ENCODE results near the gene C2. TPM values are rescaled to one million over a fixed set of nuclear protein-coding genes. Genes with fewer than 3 reads are reported as not detected.

Gene C2
- polyA plus RNA-seq (2013): 0.42 TPM

DNA sequence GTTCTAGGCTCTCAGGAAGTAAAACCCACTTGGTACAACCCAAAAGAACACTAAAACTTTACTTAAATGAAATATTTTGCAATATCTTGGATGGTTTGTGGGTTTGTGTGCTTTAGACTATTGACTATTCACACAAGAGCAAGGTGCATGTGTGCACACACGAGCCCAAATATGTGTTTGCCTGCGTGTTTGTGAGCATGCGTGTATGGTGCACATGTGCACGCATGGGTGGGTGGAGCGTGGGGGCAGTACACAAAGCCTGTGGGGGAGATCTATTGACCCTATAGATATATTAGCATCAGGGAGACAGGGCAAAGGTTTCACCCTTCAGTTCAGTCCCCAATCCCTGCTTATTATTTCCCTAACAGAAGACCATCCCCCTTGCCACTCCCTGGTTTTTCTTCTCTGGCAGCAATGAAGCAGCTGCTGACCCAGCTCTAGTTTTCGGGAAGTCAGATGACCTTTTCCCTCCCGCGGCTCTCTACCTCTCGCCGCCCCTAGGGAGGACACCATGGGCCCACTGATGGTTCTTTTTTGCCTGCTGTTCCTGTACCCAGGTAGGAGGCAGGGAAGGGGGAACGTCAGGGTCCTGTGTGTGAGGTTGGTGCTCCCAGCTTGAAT is at the start of gene C2:
Gene C2 (plus strand): TSS at position 476 of the 621 bp plus-strand sequence. CDS start 36 bp downstream, at position 512.
- H3K9me3 ChIP-seq (ENCODE audit: control extremely low read depth in 1 of 5, control insufficient read depth in 4 of 5, insufficient read depth in 2 of 5, low read depth in 1 of 5, low read length in 4 of 5): no peaks in the 10 kb centered on the region
- DNase-seq: no peak
- H3K4me1 ChIP-seq (ENCODE audit: control extremely low read depth in 1 of 4, control insufficient read depth in 4 of 4, insufficient read depth in 4 of 4, low read length in 3 of 4): no peaks in the 10 kb centered on the region
- H3K4me3 ChIP-seq (ENCODE audit: control insufficient read depth in 1 of 7, extremely low read depth in 1 of 7, insufficient read depth in 4 of 7, low read depth in 2 of 7, low read length in 6 of 7): no peak within 1 kb of the TSS
- POLR2A ChIA-PET: interaction anchor here (0.5 to 0.6 kb wide), 2 partner anchors 14 to 25 kb away, joined by 3 read pairs; partner anchors contain the start of gene ZBTB12
- no peak within 1 kb of the TSS for H3K27ac ChIP-seq (ENCODE audit: insufficient read depth in 1 of 2, low read depth in 1 of 2, low read length in 2 of 2, poor library complexity in 1 of 2, severe bottlenecking in 2 of 2)
- CTCF ChIA-PET: no interaction called here
- WGBS (ENCODE audit: insufficient coverage): 95% methylated on average over 6 of the region's 11 CpGs
- peaks cover 0 to 7% (median 0%) of the 10 kb centered on the region in 5 experiments for H3K27me3 ChIP-seq (replicated peaks in 2 of 5; ENCODE audit: control insufficient read depth in 4 of 5, insufficient read depth in 5 of 5, low read length in 4 of 5)
- no peaks in the 10 kb centered on the region for H3K36me3 ChIP-seq (ENCODE audit: control insufficient read depth in 4 of 4, insufficient read depth in 4 of 4, low read length in 3 of 4)

DNA sequence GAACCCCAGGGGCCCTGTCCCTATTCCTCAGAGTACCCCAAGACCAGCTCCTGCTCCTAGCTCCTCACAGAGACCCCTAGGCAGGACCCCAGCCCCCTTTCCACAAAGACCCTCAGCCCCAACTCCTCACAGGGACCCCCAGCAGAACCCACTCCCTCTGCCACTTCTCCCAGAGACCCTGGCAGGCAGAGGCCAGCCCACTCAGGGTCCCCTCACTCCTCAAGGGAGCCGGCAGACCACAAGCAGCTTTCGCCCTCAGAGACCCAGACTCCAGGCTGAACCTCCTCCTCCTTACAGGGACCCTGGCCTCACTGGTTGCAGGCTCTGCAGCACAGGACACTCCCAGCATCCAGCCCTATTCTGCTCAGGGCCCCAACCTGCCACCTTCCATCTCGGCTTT is 49.3 kb upstream of the C2 start:
- H3K27ac ChIP-seq (ENCODE audit: insufficient read depth in 1 of 2, low read depth in 1 of 2, low read length in 2 of 2, poor library complexity in 1 of 2, severe bottlenecking in 2 of 2): no peak overlapping the region
- no CpG with 5 or more reads among the region's 3 CpGs for WGBS (ENCODE audit: insufficient coverage)
- H3K4me1 ChIP-seq (ENCODE audit: control extremely low read depth in 1 of 4, control insufficient read depth in 4 of 4, insufficient read depth in 4 of 4, low read length in 3 of 4): peaks cover 0 to 2% (median 0%) of the 10 kb centered on the region in 4 experiments
- no peak for DNase-seq
- H3K36me3 ChIP-seq (ENCODE audit: control insufficient read depth in 4 of 4, insufficient read depth in 4 of 4, low read length in 3 of 4): peaks cover 5 to 36% (median 34%) of the 10 kb centered on the region in 4 experiments
- CTCF ChIA-PET: interaction anchor here (0.6 kb wide), 1 partner anchor 29 kb away, joined by 3 read pairs; no protein-coding TSS in a partner anchor
- no peaks in the 10 kb centered on the region for H3K9me3 ChIP-seq (ENCODE audit: control extremely low read depth in 1 of 5, control insufficient read depth in 4 of 5, insufficient read depth in 2 of 5, low read depth in 1 of 5, low read length in 4 of 5)
- POLR2A ChIA-PET: no interaction called here
- H3K4me3 ChIP-seq (ENCODE audit: control insufficient read depth in 1 of 7, extremely low read depth in 1 of 7, insufficient read depth in 4 of 7, low read depth in 2 of 7, low read length in 6 of 7): no peak overlapping the region
- H3K27me3 ChIP-seq (replicated peaks in 2 of 5; ENCODE audit: control insufficient read depth in 4 of 5, insufficient read depth in 5 of 5, low read length in 4 of 5): no peaks in the 10 kb centered on the region

GRCh38 chr6:31878726-31879125 is 48.8 kb upstream of the C2 start, which contains the start of gene SLC44A4:
SLC44A4 (minus strand) TSS chr6:31878997; CDS start chr6:31878980, 17 bp downstream.
- POLR2A ChIA-PET: no interaction called here
- no peaks in the 10 kb centered on the region for H3K9me3 ChIP-seq (ENCODE audit: control extremely low read depth in 1 of 5, control insufficient read depth in 4 of 5, insufficient read depth in 2 of 5, low read depth in 1 of 5, low read length in 4 of 5)

GRCh38 chr6:31879143-31879542 is 48.4 kb upstream of the C2 start:
- Histone ChIP-seq H3K4me3 (ENCODE audit: control insufficient read depth in 1 of 7, extremely low read depth in 1 of 7, insufficient read depth in 4 of 7, low read depth in 2 of 7, low read length in 6 of 7) (no peak overlapping the region), H3K27me3 (replicated peaks in 2 of 5; ENCODE audit: control insufficient read depth in 4 of 5, insufficient read depth in 5 of 5, low read length in 4 of 5) (no peaks in the 10 kb centered on the region), H3K4me1 (ENCODE audit: control extremely low read depth in 1 of 4, control insufficient read depth in 4 of 4, insufficient read depth in 4 of 4, low read length in 3 of 4) (peaks cover 0 to 2% (median 0%) of the 10 kb centered on the region in 4 experiments), H3K36me3 (ENCODE audit: control insufficient read depth in 4 of 4, insufficient read depth in 4 of 4, low read length in 3 of 4) (peaks cover 5 to 45% (median 41%) of the 10 kb centered on the region in 4 experiments), H3K27ac (ENCODE audit: insufficient read depth in 1 of 2, low read depth in 1 of 2, low read length in 2 of 2, poor library complexity in 1 of 2, severe bottlenecking in 2 of 2) (no peak overlapping the region), H3K9me3 (ENCODE audit: control extremely low read depth in 1 of 5, control insufficient read depth in 4 of 5, insufficient read depth in 2 of 5, low read depth in 1 of 5, low read length in 4 of 5) (no peaks in the 10 kb centered on the region)
- 81% methylated on average over 12 of the region's 13 CpGs for WGBS (ENCODE audit: insufficient coverage)
- ChIA-PET CTCF (interaction anchor here (2.0 kb wide), 1 partner anchor 10 kb away, joined by 8 read pairs; no protein-coding TSS in a partner anchor), POLR2A (no interaction called here)
- no peak for DNase-seq

More at GRCh38 chr6:31878726-31879125, 48.8 kb upstream of the C2 start, which contains the start of gene SLC44A4:
- Histone ChIP-seq H3K36me3 (ENCODE audit: control insufficient read depth in 4 of 4, insufficient read depth in 4 of 4, low read length in 3 of 4) (peaks cover 5 to 41% (median 38%) of the 10 kb centered on the region in 4 experiments), H3K27me3 (replicated peaks in 2 of 5; ENCODE audit: control insufficient read depth in 4 of 5, insufficient read depth in 5 of 5, low read length in 4 of 5) (no peaks in the 10 kb centered on the region), H3K4me1 (ENCODE audit: control extremely low read depth in 1 of 4, control insufficient read depth in 4 of 4, insufficient read depth in 4 of 4, low read length in 3 of 4) (peaks cover 0 to 2% (median 0%) of the 10 kb centered on the region in 4 experiments), H3K27ac (ENCODE audit: insufficient read depth in 1 of 2, low read depth in 1 of 2, low read length in 2 of 2, poor library complexity in 1 of 2, severe bottlenecking in 2 of 2) (no peak within 1 kb of the TSS), H3K4me3 (ENCODE audit: control insufficient read depth in 1 of 7, extremely low read depth in 1 of 7, insufficient read depth in 4 of 7, low read depth in 2 of 7, low read length in 6 of 7) (no peak within 1 kb of the TSS)
- CTCF ChIA-PET: no interaction called here
- no peak for DNase-seq
- 86% methylated on average over 5 of the region's 18 CpGs for WGBS (ENCODE audit: insufficient coverage)

DNA sequence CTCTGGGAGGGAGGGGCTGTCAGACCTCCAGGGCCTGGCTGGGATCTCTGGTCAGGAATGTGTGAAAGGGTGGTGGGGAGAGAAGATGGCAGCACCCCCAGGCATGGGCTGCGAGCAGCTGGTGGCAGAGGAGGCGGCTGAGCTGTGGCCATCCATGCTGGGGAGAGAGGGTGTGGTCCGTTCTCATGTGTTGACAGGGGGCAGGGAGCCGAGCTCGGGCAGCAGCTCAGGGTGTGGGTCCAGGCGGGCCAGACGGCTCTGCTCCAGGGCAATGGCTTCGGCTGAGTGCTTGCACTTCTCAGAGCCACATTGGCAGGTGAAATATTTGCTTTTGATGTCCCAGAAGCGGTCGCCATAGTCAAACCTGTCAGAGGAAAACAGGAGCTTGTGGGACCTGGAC is 47.6 kb upstream of the C2 start:
- POLR2A ChIA-PET: no interaction called here

GRCh38 chr6:31880616-31881015 is 46.9 kb upstream of the C2 start:
- ChIA-PET CTCF (interaction anchor here (2.0 kb wide), 1 partner anchor 9 kb away, joined by 8 read pairs; no protein-coding TSS in a partner anchor), POLR2A (no interaction called here)
- no peak overlapping the region for H3K4me3 ChIP-seq (ENCODE audit: control insufficient read depth in 1 of 7, extremely low read depth in 1 of 7, insufficient read depth in 4 of 7, low read depth in 2 of 7, low read length in 6 of 7)
- peaks cover 5 to 57% (median 48%) of the 10 kb centered on the region in 4 experiments for H3K36me3 ChIP-seq (ENCODE audit: control insufficient read depth in 4 of 4, insufficient read depth in 4 of 4, low read length in 3 of 4)
- H3K27me3 ChIP-seq (replicated peaks in 2 of 5; ENCODE audit: control insufficient read depth in 4 of 5, insufficient read depth in 5 of 5, low read length in 4 of 5): no peaks in the 10 kb centered on the region
- no peak for DNase-seq
- WGBS (ENCODE audit: insufficient coverage): 95% methylated on average over 10 of the region's 10 CpGs
- peaks cover 0 to 2% (median 0%) of the 10 kb centered on the region in 4 experiments for H3K4me1 ChIP-seq (ENCODE audit: control extremely low read depth in 1 of 4, control insufficient read depth in 4 of 4, insufficient read depth in 4 of 4, low read length in 3 of 4)
- no peaks in the 10 kb centered on the region for H3K9me3 ChIP-seq (ENCODE audit: control extremely low read depth in 1 of 5, control insufficient read depth in 4 of 5, insufficient read depth in 2 of 5, low read depth in 1 of 5, low read length in 4 of 5)
- no peak overlapping the region for H3K27ac ChIP-seq (ENCODE audit: insufficient read depth in 1 of 2, low read depth in 1 of 2, low read length in 2 of 2, poor library complexity in 1 of 2, severe bottlenecking in 2 of 2)

More for the DNA sequence above, 47.6 kb upstream of the C2 start:
- H3K27ac ChIP-seq (ENCODE audit: insufficient read depth in 1 of 2, low read depth in 1 of 2, low read length in 2 of 2, poor library complexity in 1 of 2, severe bottlenecking in 2 of 2): no peak overlapping the region
- CTCF ChIA-PET: interaction anchor here (2.0 kb wide), 1 partner anchor 9 kb away, joined by 8 read pairs; no protein-coding TSS in a partner anchor
- WGBS (ENCODE audit: insufficient coverage): 97% methylated on average over 10 of the region's 10 CpGs
- peaks cover 0 to 2% (median 0%) of the 10 kb centered on the region in 4 experiments for H3K4me1 ChIP-seq (ENCODE audit: control extremely low read depth in 1 of 4, control insufficient read depth in 4 of 4, insufficient read depth in 4 of 4, low read length in 3 of 4)
- no peaks in the 10 kb centered on the region for H3K9me3 ChIP-seq (ENCODE audit: control extremely low read depth in 1 of 5, control insufficient read depth in 4 of 5, insufficient read depth in 2 of 5, low read depth in 1 of 5, low read length in 4 of 5)
- H3K27me3 ChIP-seq (replicated peaks in 2 of 5; ENCODE audit: control insufficient read depth in 4 of 5, insufficient read depth in 5 of 5, low read length in 4 of 5): no peaks in the 10 kb centered on the region
- peaks cover 5 to 52% (median 46%) of the 10 kb centered on the region in 4 experiments for H3K36me3 ChIP-seq (ENCODE audit: control insufficient read depth in 4 of 4, insufficient read depth in 4 of 4, low read length in 3 of 4)
- DNase-seq: no peak
- no peak overlapping the region for H3K4me3 ChIP-seq (ENCODE audit: control insufficient read depth in 1 of 7, extremely low read depth in 1 of 7, insufficient read depth in 4 of 7, low read depth in 2 of 7, low read length in 6 of 7)

Data from common myeloid progenitor, CD34-positive (primary cell).